Measurements from ENCODE around the gene POSTN.
"Not testable (repeated sequence)": the region's sequence is repeated elsewhere in the genome, so short reads cannot be mapped to it uniquely, and the experiment has no call there.

POSTN gene

GRCh38 chr13:37597477-37598025 lies 1.0 kb downstream of the POSTN start:
- DNase-seq (ENCODE audit: low read depth, low spot score) = no peak

DNA sequence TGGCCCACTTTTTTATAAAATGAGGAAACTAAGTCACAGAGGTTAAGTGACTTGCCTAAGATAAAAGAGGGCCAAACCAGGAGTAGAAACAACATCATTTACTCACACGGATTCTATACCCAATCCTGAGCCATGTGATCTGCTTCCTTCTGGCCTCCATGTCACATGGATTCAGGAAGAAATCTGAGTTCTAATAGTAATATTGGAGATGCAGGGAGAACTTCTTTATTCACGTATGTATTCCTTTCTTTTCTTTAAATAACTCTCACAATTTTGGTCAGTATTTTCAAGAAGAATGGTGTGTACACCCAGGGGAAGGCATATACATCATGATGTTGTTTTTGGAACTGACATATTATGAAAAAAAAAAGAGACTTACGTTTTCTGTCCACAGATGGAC lies 1.8 kb downstream of the POSTN start:
- no peak for DNase-seq (ENCODE audit: low read depth, low spot score)

- DNase-seq (ENCODE audit: low read depth, low spot score) = no peak
These were observed 3.4 kb downstream of the POSTN start for GRCh38 chr13:37595162-37595561.

DNA sequence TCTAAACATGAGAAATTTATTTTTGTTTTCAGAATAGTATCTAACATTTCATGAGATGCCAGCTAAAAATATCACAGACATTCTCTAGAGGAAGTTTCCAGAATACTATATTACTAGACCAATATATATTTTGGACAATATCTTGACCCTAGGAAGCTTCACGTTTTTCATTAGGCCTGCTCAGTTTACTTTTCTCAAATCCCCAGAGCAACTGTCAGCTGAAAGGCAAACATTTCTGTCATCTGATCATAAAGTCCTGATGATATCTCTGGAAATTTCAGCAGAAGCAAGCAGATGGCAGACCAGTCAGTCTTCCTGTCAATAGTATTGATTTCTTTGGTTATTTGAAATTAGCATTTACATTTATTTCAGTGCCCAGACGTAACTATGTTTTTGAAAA lies 4.0 kb downstream of the POSTN start:
- no peak for DNase-seq (ENCODE audit: low read depth, low spot score)

DNA sequence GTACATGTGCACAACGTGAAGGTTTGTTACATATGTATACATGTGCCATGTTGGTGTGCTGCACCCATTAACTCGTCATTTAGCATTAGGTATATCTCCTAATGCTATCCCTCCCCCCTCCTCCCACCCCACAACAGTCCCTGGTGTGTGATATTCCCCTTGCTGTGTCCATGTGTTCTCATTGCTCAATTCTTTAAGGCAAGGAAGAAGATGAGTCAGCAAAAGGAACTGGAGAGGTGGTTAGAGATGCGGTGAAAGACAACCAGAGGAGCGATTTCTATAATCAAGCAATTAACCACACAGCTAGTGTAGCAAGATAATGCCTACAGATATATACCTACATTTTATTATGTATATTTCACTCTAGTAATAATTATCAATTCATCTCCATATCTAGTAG lies 9.2 kb downstream of the POSTN start:
- not testable (repeated sequence) for DNase-seq (ENCODE audit: low read depth, low spot score)

DNA sequence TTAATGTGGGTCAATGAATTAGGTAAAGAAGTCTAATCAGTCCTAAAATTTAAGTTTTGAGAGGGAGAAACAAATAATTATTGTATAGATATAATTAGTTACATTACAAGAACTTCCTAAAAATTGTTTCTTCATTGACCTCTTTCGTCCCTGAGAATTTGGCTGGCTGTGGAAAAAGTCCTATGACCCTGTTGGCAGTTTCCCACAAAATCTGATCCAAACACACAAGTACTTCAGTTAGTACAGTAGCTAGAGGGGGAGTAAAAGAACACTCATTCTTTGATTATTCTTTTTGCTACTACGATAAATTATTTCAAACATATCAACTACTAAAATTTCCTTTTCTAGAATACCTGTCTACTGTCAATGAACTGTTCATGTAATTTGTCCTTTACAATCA lies 11.3 kb downstream of the POSTN start:
- DNase-seq (ENCODE audit: low read depth, low spot score) = no peak

DNA sequence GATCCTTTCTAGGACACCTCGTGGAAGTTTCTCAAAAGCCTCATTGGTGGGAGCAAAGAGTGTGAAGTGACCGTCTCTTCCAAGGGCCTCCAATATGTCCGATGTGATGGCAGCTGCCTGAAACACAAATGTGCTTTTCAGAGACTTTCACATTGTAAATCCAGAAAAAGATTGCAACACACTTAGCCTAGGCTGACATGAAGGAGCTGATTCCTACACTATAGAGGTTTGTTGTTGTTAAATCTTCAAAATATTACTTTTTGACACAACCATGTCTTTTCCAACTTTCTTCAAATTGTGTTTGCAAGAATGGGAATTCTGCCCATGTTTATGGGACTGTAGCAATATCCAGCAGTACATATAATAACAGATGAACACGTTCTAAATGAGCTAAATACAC lies 12.4 kb downstream of the POSTN start:
- DNase-seq (ENCODE audit: low read depth, low spot score) = no peak

GRCh38 chr13:37585541-37585940 lies 13.0 kb downstream of the POSTN start:
- no peak for DNase-seq (ENCODE audit: low read depth, low spot score)

DNA sequence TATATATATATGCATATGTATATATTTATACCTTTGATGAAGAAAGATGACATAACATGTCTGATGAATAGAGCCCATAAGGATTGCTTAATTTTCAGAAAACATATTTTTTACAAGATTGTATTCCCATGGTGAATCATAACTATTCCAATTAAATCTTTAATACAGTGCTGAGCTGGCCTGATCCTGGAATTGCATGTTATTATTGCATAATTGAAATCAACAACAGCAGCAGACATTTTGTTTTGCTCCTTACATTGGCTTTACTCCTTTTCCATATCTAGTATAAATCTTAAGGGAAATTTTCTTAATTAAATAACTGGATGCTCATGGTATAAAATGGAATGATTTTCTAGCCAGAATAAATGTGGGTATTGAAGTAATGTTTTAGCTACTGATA lies 22.0 kb downstream of the POSTN start:
- no peak for DNase-seq (ENCODE audit: low read depth, low spot score)

- DNase-seq (ENCODE audit: low read depth, low spot score) = no peak
These were observed 33.1 kb downstream of the POSTN start for GRCh38 chr13:37565425-37565824.

GRCh38 chr13:37561031-37561430 lies 37.5 kb downstream of the POSTN start:
- DNase-seq (ENCODE audit: low read depth, low spot score) = no peak

GRCh38 chr13:37560526-37560925 lies 38.0 kb downstream of the POSTN start:
- DNase-seq (ENCODE audit: low read depth, low spot score) = no peak

DNA sequence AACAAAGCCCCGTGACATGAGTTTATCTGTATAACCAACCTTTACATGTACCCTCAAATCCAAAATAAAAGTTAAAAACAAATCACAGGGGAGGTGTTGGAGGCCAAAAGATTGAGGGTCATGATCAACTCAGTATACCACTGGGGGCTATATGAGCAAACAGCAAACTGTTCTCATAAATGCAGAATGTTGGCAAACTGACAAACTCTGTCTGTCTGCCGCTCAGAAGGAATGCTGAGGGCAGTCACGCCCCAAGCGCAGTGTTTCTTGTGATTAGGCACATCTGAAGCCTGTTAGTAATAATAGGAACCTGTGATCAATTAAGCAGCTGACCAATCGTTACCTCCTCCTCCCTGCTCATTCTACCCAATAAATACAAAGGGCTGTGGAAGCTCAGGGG lies 39.8 kb downstream of the POSTN start:
- DNase-seq (ENCODE audit: low read depth, low spot score) = not testable (repeated sequence)

DNA sequence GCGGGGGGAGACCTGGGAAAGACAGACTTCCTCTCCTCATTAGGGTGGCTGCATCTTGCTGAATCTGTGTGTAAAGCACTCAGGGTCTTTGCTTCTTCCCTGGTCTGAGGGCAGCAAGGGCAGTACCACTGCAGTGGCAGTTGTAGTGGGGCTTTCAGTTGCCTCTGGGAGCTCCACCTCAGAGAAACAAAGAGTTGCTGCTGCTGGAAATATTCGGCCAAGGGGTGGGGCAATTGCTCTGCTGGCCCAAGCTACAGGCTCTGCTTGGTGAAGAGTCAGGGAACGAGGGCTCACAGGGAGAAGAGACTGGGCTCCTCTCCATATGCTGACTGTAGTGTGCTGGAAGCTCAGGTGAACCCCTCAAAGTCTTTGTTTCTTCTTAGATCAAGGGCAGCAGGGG lies 52.5 kb downstream of the POSTN start:
- DNase-seq (ENCODE audit: low read depth, low spot score) = peak; percentile 4

DNA sequence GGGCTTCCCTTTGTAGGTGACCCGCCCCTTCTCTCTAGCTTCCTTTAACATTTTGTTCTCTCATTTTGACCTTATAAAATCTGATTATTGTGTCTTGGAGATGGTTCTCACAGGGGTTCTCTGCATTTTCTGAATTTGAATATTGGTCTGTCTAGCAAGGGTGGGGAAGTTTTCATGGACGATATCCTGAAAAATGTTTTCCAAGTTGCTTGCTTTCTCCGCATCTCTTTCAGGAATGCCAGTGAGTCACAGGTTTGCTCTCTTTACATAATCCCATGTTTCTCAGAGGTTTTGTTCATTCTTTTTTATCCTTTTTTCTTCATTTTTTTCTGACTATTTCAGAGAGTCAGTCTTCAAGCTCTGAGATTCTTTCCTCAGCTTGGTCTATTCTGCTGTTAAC lies 53.6 kb downstream of the POSTN start:
- no peak for DNase-seq (ENCODE audit: low read depth, low spot score)

DNA sequence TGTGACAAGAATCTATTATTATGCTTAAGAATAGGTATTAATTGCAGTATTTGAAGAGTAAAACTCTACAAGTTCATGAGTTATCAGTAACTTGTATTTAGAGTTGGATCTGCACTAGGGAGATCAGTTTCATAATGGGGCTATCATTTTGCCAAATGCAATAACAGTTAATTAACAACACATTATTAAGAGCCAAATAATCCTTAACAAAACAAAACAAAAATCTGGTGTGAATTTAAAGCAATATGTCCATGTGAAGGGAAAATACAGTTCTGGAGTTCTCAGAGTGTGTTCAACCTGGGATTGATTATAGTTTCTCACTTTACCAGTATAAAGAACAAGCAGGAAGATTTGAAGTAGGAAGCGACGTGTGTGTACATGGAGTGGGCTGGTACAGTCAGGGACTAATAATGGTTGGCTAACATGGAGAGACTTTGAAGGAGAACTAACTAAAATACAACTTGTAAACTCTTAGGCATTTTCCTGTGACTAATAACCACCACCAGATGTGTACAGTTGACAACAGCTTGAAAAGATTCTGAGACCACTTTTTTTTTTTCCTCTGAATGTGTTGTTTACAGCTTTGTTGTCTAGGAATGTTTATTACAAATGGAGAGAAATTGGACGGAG lies 58.5 kb downstream of the POSTN start:
- DNase-seq (ENCODE audit: low read depth, low spot score) = no peak

DNA sequence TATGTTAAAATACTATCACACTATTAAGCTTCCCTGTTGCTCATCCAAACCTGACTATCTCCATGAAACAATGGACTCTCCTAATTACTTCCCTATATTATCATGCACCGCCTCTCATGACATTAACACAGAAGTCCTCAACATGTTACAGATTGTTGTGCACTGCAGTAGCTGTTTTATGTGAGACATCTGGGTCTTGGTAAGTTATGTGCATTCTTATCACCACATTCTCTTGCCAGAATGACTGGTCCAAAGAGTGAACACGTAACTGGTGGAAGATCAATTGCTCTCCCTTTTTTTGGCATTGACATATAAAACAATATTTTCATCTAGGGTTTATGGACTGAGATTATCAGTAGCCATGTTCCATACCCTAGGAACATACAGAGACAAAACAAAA lies 59.4 kb downstream of the POSTN start:
- no peak for DNase-seq (ENCODE audit: low read depth, low spot score)

GRCh38 chr13:37535501-37535900 lies 63.1 kb downstream of the POSTN start:
- no peak for DNase-seq (ENCODE audit: low read depth, low spot score)

- DNase-seq (ENCODE audit: low read depth, low spot score) = no peak
These were observed 63.9 kb downstream of the POSTN start for GRCh38 chr13:37534676-37535075.

DNA sequence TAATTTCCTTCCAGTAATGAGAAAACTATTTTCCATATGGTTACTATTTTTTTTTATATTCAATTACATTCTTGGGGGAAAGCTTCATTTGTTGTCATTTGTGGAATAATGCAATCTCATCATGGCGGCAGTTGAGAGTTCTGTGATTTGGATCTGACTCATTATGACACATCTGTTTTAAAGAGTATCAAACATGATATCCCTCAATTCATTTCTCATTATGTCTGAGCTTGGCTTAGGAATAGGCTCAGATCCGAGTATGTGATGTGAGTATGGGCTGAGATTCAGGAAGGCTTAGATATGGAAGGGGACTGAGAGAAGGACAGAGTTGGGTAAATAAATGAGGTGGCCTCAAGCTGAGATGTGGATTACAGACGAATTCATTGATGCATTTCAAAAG lies 64.4 kb downstream of the POSTN start:
- no peak for DNase-seq (ENCODE audit: low read depth, low spot score)

GRCh38 chr13:37531049-37531448 lies 67.5 kb downstream of the POSTN start:
- no peak for DNase-seq (ENCODE audit: low read depth, low spot score)

GRCh38 chr13:37529751-37530385 lies 68.7 kb downstream of the POSTN start:
- no peak for DNase-seq (ENCODE audit: low read depth, low spot score)

GRCh38 chr13:37526710-37527473 lies 71.7 kb downstream of the POSTN start:
- no peak for DNase-seq (ENCODE audit: low read depth, low spot score)

Data from ELF-1 (cell line).